Stromal cell of bone marrow (primary cell): ENCODE results near the gene EPN2.

Source experiments
- DNase-seq: peaks from one replicate; pipeline ENCODE4 v3.0.0-alpha.2; 2012; ENCODE audit warnings: low read depth

The EPN2 gene

DNA sequence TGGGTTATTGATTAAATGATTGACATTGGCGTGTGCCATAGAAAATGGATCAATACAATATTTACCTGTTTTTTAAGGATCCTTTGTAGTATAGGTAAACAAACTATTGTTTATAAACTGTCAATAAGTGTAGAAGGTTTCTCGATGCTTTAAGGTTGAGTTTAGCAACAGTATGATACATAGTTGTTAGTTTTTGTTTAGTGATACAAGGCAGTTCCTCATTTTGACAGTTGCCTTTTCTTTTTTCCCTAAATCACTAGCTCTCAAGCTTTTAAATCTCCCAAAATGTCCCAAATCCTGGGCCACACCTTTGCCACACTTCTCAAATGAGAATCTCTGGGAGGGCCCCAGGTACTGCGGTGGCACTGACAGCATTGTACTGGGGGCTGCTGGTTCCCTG, 57.3 kb downstream of the EPN2 start:
- no peak for DNase-seq

DNA sequence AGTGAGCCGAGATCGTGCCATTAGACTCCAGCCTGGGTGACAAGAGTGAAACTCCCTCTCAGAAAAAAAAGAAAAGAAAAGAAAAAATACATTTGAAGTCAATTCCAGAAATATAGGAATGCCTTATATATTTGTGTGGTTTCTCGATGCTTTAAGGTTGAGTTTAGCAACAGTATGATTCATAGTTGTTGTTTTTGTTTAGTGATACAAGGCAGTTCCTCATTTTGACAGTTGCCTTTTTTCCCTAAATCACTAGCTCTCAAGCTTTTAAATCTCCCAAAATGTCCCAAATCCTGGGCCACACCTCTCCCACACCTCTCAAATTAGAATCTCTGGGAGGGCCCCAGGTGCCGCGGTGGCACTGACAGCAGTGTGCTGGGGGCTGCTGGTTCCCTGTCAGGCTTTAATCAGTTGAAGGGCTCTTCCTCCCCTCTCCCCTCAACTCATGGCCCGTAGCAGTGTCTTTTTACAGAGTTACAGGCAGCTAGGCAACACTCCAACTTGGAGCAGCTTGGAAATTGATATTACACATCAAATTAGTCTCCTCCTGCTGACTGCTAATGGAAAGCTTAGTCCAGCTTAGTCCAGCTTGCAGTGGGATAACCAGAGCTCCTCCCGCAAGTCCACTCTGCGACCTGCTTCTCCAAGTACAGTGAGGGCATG, 58.4 kb downstream of the EPN2 start:
- DNase-seq, result no peak

DNA sequence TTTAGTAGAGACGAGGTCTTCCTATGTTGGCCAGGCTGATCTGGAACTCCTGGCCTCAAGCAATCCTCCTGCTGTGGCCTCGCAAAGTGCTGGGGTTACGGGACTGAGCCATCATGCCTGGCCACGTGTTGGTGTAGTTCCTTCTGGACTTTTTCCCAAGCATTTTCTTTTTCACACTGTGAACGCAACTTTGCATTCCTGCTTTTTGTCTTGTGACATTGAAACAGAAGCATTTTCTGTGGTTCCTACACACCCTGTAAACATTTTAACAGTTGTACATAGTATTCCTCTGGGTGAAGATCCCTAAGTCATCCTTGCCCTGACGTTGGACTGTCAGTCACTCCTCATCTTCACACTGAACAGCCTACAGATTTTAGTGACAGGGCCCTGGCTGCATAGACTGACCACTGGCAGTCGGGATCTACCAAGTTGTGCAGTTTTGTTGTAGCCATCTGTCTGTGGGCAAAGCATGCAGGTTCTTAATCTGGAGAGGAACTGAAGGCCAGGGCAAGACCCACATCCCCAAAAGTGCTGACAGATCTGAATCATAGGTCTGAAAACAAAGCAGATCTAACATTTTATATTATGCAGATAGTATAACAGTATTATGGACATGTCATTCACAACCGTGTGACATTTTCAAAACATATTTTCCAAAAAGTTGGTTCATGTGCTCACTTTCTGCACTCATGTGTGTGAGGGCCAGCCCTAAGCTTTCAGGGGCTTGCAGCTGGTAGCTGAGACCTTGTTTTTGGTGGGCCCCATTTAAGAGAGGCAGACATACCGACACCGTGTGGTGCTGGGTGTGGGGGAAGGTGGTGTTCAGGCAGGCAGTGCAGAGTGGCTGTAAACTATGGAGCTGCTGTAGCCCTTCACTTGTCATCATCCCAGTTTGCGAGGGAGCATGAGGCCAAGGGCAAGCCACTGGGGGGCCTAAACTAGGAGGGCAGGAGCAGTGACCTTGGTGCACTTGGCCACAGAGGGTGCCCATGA, 59.9 kb downstream of the EPN2 start:
- DNase-seq, result no peak

DNA sequence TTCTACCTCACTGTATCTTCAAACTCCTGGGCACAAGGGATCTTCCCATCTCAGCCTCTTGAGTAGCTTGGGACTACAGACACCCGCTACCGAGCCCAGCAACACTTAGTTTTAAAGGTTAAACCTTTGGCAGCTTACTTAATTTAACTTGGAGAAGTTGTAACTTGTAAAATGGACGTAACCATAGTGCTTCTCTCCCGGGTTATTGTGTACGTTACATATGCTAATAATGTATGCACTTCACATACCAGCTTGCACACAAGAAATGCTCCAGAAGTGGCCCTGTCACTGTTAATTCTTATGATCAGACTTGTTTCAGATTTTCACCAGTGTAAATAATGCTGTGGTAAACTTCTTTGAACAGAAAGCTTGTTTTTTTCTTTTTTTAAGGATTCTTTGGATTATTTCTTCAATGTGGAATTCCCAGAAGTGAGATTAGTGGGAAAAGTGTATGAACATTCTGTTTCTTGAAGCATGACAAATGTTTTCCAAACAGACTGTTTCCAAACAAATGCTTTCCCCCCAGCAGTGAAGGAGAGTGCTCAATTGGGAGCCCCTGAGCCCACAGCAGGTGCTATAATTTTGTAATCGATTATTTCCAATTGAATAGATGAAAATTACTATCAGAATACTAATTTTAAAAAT, 61.5 kb downstream of the EPN2 start:
- DNase-seq, result no peak

DNA sequence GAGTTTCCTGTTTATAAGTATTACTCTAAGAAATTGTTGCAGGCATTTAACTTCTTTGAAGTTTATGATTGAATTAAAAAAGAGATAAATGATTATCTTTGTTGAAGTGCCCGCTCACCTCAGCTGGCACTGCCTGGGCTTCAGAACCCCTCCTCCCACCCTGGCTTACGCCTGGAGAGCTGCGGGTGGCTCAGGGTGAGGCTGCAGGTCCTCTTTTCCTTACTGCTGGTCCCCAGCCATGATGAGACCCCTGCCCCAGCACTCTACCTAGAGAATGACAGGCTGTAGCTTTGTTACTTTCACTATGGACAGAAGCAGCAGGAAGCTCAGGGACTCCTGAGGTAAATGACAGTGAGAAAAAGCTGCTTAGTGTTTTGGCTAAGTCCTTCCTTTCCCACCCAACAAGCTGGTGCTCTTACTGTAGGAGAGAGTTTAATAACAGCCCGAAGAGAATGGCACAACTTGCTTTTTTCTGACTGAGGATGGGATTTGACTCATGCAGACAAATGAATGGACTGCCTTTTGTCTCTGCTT, 62.1 kb downstream of the EPN2 start:
- no peak for DNase-seq

DNA sequence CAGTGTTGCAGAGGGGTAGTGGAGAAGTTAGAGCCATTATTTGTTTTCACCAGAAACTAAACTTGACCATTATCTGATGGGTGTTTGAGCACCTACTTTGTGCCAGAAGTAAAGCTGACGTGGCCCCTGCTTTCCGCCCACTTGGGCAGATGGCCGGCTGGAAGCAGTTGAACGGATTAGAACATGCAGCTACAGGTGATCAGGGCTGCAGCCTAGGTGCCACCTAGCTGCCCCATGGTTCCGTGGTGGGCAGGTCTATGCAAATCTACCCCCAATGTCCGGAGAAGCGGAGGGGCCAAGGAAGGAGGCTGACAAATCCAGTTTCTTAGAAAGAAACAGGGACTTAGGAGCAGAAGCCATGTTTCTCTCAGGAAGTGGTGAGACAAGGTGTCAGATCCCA, 62.7 kb downstream of the EPN2 start:
- DNase-seq, result no peak

DNA sequence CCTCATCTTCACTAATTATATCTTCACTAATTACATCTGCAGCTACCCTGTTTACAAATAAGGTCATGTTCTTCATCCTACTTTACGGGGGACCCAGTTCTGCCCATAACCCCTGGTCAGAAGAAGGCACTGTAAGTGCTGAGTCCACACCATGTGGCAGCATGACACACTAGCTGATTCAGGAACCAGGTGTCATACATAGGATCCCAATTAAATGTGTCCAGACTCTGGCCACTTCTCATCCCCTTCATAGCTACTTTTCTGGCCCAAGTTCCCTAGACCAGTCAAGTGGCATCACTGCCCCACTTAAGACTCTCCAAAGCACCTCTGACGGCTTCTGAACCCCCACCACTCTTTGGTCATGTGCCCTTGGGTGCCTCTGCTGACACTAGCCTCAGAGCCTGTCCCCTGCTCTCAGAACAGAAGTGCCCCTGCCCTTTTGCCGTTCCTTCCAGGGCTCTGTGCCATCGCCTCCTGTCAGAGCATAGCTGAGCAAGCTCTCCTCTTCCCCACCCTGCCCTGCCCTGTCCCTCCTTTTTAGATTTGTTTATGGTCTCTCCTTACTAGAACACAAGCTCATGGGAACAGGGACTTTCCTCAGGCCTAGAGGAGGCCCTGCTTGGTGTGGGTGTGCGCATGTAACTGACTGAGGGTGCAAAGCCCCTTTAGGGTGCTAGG, 64.2 kb downstream of the EPN2 start:
- DNase-seq, result no peak

DNA sequence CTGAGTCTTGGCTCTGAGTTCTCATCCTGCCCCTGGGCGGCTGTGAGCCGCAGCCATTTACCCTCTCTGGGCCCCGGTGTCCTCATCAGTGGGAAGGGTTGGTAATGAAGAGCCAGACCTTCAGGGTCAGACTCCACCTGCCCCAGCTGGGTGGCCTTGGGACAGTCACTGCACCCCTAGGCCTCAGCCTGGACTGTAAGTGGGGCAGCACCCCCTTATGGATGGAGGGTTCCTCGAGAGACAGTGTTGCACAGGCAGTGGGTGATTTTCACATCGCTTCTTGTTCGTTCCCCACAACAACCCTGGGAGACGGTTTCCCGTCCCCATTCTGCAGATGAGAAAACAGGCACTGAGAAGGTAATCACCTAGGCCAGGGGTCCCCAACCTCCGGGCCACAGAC, 64.8 kb downstream of the EPN2 start:
- DNase-seq, result no peak

DNA sequence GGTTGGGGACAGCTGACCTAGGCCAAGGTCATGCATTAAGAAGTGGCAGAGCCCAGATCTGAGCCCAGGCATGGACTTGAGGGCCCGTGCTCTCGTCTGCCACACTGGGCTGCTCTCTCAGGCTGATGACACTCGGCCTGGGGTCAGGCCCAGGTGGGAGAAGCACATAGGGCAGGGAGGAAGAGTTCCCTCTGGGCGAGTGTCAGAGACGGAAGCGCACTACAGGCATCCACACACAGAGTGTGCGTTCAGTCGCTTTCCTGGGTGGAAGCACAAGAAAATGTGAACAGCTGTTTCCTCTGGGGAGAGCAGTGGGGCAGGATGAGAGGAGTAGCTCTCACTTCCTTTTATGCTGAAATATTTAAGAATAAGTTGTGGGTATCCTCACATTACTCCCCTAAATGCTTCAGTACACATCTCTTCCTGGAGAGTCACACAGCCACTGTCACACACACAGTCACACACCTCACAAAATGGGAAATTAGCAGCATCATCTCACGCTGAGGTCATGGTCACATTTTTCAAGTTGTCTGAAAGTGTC, 65.7 kb downstream of the EPN2 start:
- DNase-seq, result no peak

DNA sequence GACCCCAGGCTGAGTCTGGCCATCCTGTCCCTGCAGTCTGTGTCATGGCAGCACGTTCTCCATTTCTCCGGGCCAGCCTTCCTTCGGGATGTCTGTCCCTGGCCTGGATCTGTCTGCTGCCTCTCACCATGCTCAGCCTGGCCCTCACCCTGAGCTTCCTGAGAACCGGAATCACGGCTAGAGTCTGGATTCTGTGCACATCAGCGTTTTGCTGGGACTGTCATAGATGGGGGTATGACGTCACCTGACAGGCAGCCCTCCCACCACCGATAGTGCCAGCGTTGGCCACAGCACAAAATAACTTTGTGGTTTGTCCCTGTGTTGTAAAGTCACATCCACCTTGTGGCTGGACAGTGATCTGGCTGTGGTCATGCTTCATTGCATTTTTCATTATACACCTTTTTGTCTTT, 66.2 kb downstream of the EPN2 start:
- DNase-seq, result no peak

DNA sequence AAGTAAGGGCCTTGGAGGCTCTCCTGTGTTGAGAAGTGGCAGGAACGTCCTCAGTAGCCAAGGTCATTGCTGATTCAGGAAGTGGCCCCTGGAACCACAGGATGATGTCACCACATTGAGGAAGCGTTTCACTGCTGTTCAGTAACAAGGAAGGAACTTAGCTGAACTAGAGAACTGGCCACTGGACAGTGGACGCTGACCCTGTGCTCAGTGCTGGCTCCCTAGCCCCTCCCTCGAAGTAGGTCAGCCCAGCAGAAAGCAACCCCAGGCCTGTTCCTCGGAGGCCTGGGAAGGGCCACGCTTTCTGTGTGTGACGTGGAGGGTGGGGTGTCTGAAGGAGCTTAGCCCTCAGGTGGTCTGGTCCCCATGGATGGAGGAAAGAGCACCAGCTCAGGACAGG, 67.0 kb downstream of the EPN2 start:
- DNase-seq, result no peak

DNA sequence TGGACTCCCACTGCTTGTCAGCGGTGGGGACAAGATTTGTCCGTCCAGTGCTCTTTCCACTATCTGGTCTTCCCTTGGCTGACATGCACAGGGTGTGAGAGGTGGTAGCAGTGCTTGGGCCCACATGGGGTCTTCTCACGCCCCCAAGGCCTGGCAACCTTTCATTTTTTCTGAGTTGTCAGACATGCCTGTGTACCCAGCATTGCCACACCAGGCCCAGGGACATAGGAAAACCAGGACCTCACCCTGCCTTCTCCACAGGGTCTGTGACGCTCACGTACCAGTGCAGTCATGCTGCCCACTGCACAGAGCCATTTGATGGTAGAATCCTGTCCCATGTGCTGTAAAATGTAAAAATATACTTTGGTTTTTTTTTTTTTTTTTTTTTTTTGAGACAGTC, 67.6 kb downstream of the EPN2 start:
- no peak for DNase-seq

DNA sequence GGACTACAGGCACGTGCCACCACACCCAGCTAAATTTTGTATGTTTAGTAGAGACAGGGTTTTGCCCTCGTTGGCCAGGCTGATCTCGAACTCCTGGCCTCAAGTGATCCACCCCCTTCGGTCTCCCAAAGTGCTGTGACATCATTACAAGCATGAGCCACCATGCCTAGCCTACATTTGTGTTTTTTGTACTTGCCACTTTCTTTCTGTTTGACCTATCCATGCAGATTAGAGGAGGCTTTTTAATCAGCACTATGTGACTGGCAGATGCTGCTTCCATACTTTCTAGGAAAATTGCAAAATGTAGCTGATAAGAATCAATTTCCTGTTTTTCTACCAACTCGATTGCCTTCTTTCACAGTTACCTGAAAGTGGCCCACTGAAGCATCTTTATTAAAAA, 68.1 kb downstream of the EPN2 start:
- DNase-seq, result no peak

DNA sequence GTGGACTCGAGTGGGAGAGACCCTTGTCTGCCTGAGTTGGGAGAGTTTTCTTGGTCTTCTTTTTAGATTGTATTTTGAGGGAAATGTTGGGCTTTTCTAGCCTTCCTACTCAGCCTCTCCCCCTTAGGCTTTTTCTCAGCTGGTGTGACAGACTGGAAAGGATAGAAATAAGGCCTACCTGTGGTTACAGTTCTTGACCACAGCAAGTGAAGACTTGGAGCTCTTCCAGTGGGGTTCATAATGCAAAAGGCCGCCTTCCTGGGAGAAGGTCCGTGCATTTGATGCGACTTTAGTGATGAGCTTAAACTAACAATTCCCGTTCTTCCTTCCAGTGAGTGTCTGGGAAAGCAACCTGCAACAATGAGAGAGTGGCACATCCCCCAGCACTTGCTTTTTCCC, 68.6 kb downstream of the EPN2 start:
- no peak for DNase-seq

DNA sequence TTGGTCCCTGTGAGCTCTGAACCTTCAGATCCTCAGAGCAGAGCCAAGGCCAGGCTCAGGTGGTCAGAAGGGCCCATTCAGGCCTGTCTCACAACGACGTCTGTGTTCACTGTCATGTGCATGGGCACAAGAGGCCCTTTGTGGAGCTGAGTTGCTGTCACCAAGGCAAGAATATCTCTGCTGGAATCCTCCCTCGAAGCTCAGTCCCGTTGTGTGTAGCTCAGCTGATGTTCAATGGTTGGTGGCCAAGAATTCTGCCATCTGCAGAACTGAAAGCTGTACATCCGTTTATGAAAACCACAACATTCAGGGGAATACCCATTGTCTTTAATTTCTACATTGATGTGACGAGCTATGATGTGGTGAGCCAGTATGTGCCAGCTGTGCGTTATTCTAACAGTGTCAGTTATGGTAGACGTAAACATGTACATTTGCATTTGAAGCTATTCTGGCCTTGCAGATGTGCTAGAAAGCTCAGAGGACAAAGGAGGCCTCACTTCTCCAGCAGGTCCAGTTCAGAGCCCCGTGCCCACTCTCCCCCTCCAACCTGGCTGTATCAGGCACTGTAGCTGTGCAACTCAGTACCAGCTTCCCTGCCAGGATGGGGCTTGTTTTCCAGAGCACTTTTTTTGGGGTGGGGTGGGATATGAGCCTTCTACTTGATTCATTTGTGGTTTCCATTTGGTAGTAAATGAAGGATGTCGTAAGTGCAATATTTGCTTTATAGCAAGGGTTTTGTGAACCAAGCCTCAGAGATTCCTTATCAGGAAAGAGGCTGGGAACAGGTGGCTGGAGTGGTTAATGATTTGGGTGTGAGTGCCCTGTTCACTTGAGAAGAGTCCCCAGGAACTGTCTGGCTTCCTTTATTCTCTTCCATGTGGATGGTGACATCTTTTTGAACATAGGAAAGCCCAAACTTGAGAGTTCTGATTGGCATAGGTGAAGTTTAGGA, 69.3 kb downstream of the EPN2 start:
- DNase-seq, result no peak

DNA sequence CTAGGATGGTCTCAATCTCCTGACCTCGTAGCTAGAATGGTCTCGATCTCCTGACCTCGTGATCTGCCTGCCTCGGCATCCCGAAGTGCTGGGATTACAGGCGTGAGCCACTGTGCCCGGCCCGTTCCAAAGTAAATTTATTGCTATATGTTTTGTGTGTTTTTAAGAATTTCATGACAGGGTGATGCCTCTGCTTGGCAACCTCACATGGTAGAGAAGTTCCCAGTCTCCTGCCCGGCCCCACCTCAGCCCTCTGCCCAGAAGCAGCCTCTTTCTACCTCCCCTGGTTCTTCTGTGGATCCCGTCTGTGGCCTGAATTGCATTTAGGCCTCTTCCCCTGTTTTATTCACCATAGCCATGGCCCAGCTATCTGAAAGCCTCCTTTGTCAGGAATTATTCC, 70.4 kb downstream of the EPN2 start:
- no peak for DNase-seq

DNA sequence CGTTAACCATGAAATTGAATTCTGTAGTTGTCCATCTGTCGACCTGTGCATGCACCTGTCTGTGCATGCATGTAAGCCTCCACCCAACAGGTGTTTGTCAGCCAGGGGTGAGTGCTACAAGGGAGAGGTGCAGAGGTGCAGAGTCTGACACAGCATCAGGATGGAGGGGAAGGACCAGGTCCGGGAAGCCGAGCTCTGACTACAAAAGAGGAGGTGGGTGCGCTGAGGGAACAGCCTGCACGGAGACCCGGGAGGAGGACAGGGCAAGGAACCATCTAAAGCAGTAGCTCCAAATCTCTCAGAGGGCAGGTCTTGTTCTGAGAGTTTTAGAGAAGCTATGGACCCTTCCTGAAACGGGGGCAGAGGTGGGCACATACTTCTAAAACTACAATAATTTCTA, 71.2 kb downstream of the EPN2 start:
- DNase-seq, result no peak

DNA sequence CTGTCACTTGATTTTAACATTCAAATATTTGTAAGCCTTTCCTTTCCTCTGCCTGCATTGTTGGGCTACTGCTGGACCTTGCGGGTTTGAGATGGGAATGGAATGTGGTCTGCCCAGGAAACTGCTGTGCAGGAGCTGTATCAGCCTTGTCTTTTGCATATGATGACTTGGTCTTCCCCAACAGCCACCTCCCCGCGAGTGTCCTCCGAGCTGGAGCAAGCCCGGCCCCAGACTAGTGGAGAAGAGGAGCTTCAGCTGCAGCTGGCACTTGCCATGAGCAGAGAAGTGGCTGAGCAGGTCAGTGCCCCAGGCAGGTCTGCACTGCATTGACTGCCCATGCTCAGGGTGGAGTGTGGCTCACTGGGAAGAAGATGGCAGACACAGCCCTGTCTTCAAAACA, 72.5 kb downstream of the EPN2 start:
- no peak for DNase-seq

DNA sequence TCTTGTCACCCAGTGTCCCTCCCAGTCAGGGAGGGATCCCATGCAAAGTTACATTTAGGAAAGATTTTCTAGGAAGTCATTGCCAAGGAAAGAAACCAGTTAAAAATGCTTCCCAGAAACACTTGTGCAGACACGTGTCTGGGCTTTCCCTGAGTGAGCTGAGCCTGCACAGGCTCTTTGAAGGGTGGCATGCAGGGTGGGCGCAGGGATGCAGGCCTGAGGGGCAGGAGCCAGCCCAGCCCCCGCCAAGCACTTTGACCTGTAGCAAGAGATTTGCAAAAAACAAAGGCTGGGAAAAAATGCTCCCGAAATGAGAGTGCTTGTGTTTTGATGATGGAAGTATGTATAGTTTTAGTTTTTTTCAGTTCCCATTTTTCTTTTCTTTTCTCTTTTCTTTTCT, 73.0 kb downstream of the EPN2 start:
- DNase-seq, result no peak

DNA sequence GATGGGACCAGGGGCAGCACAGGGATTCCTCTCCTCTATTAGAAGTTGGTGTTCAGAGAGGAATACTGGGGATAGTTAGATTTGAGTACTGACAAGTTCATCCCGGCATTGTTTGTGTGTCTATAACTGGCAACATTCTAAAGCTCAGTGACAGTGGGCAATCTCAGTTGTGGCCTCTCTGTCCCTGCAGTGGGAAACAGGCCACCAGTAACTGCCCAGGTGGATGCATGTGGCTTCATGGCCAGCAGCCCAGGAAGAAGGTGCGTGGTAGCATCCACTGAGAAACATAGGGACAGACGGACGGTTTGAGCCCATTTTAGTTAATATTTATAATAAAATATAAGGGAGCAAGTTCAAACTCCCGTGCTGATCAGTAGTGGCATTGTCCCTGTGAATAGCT, 73.8 kb downstream of the EPN2 start:
- DNase-seq, result no peak
